ENCODE measurements around the gene PTPN1.

The PTPN1 gene

GRCh38 chr20:50578061-50578777 is 68.0 kb downstream of the PTPN1 start:
- DNase-seq, result no peak

GRCh38 chr20:50578778-50579165 is 68.6 kb downstream of the PTPN1 start:
- no peak for DNase-seq

GRCh38 chr20:50579511-50579910 is 69.3 kb downstream of the PTPN1 start:
- no peak for DNase-seq

GRCh38 chr20:50580016-50580747 is 70.0 kb downstream of the PTPN1 start:
- peak; percentile 50 for DNase-seq

GRCh38 chr20:50580842-50581544 is 70.8 kb downstream of the PTPN1 start:
- DNase-seq, result no peak

- no peak for DNase-seq
These were observed 71.9 kb downstream of the PTPN1 start for GRCh38 chr20:50582092-50582491.

- no peak for DNase-seq
These were observed 72.5 kb downstream of the PTPN1 start for GRCh38 chr20:50582591-50583234.

- no peak for DNase-seq
These were observed 73.4 kb downstream of the PTPN1 start for GRCh38 chr20:50583442-50584150.

GRCh38 chr20:50584687-50585086 is 74.5 kb downstream of the PTPN1 start:
- no peak for DNase-seq

- DNase-seq, result no peak
These were observed 75.0 kb downstream of the PTPN1 start for GRCh38 chr20:50585214-50585613.

- no peak for DNase-seq
These were observed 75.5 kb downstream of the PTPN1 start for GRCh38 chr20:50585678-50586077.

- DNase-seq, result no peak
These were observed 76.5 kb downstream of the PTPN1 start for GRCh38 chr20:50586531-50587232.

GRCh38 chr20:50587291-50587961 is 77.2 kb downstream of the PTPN1 start:
- DNase-seq, result no peak

GRCh38 chr20:50588034-50588736 is 78.0 kb downstream of the PTPN1 start:
- DNase-seq, result peak; percentile 33

- no peak for DNase-seq
These were observed 79.6 kb downstream of the PTPN1 start for GRCh38 chr20:50589548-50590347.

GRCh38 chr20:50590348-50590664 is 80.1 kb downstream of the PTPN1 start:
- DNase-seq, result no peak

GRCh38 chr20:50591233-50591852 is 81.2 kb downstream of the PTPN1 start:
- no peak for DNase-seq

GRCh38 chr20:50592282-50593004 is 82.3 kb downstream of the PTPN1 start:
- DNase-seq, result no peak

- no peak for DNase-seq
These were observed 82.8 kb downstream of the PTPN1 start for GRCh38 chr20:50593005-50593335.
